Activated T-cell treated with anti-CD3 and anti-CD28 coated beads, Interleukin-2, amount 50 U/mL, for 1 hour (primary cell): ENCODE results near the gene DUXA.

ENCODE experiments used
- DNase-seq: peaks from one replicate; pipeline ENCODE4 v3.0.0-alpha.2; 2020

The DUXA gene

DNA sequence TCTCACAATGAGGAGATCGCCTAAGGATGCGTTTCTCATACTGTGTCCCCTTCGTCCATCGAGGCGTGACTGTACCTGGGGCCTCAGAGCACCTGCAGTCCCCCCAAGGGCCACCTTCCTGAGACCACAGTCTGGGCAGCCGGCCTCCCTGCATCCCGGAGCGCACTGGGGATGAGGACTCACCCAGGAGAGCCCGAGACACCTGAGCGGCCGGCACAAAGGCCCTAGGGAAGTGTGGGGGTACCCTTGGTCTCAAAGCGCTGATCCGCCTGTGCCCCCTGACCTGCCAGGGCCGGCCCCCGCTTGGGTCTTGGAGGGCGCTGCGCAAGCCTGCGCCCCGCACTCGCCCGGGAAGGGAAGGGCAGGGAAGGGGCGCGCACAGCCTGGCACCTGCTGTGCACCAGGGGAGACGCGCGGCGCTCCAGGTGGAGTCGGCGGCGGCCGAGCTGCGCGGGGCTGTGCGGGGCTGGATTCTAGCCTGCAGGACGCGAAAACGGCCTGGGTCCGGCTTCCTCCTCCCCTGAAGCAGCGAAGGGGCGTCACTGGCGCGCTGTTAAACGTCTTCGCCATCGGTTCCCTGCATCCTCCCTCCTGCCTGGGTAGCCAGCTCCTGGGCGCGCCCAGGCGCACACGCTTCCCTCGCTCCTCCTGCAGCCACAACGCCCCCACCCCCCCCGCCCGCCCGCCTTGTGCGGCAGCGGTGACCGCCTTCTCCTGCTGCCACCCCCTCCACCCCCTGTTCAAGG, 61.1 kb downstream of the DUXA start:
- no peak for DNase-seq
